ENCODE measurements around the gene C1R.
"Not testable (repeated sequence)": the region's sequence is repeated elsewhere in the genome, so short reads cannot be mapped to it uniquely, and the experiment has no call there.

Gene C1R

DNA sequence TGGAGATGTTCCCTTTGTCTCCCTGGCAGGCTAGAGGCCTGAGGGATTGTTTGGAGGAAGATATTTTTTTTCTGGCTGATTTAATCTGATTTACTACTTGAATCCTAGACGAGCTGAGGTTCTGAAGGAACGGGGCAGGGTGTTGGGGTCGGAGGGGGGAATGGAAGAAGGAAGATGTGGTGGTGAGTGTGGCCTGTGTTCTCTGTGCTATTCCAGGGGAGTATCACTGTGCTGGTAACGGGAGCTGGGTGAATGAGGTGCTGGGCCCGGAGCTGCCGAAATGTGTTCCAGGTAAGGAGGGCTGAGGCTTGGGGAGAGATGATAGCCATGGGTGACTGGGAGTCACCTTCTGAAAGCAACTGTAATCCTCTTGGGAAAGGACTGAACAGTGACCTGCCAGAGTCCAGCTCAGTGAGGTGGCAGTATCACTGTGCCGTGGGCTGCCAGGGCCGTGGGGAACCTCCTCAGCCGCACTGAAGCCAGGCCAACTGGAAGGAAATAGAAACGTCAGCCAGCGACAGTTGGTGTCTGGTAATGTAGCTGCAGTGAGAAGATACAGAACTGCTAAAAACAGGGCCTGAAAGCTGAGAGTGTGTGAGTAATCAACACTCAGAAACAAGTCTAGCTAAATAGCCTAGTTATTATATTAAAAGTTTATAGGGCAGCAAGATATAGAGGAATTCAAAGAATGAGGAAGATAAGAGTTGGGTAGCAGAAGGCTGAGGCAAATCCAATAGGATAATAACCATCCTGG lies 23.8 kb downstream of the C1R start:
- DNase-seq (ENCODE audit: low read depth in 2 of 2): no peak

DNA sequence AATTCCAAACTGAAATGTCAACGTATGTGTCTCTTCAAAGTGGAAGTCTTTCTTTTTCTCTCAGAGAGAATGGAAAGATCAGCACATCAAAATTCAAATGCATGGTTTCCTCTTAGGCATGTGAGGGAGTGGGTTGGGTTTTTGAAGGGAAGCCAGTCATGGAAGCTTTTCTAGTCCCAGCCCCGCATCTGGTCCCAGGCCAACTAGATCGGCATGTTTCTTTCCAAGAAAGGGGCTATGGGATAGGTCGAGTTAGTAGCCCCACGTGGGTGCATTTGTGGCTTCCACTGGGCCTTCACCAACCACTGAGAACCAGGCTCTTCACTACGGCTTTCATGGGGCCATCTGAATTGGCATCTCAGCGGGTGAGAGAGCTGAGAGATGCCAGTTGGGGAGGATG lies 25.1 kb downstream of the C1R start:
- DNase-seq (ENCODE audit: low read depth in 2 of 2): no peak

DNA sequence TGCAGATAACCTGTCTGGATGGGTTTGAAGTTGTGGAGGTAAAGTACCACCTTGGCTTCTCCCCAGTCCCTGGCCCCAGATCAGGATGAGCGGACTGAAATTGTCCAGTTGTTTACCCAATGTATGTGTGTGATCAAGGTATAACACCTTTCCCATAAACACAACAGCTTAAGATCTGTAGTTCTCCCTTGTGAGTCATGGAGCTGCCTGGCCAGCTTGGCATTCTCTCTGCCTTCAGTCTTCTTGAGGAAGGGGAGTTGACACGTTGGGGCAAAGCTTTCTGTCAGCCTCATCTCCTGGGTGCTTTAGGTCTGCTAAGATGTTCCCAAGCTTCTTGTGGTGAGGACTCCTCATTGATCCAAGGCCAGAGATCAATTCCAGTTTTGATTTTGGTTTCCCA lies 25.6 kb downstream of the C1R start:
- no peak for DNase-seq (ENCODE audit: low read depth in 2 of 2)

DNA sequence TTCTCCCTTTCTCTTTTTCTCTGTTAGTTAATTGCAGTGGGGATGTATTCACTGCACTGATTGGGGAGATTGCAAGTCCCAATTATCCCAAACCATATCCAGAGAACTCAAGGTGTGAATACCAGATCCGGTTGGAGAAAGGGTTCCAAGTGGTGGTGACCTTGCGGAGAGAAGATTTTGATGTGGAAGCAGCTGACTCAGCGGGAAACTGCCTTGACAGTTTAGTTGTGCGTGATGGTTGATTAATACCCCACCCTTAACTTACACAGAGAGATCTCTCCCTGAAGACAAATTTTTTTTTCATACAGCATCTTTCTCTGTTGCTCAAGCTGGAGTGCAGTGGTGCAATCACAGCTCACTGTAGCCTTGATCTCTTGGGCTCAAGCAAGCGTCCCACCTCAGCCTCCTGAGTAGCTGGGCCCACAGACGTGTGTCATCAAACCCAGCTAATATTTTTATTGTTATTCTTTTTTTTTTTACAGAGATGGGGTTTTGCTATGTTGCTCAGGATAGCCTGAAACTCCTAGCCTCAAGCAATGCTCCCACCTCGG lies 27.1 kb downstream of the C1R start:
- no peak for DNase-seq (ENCODE audit: low read depth in 2 of 2)

DNA sequence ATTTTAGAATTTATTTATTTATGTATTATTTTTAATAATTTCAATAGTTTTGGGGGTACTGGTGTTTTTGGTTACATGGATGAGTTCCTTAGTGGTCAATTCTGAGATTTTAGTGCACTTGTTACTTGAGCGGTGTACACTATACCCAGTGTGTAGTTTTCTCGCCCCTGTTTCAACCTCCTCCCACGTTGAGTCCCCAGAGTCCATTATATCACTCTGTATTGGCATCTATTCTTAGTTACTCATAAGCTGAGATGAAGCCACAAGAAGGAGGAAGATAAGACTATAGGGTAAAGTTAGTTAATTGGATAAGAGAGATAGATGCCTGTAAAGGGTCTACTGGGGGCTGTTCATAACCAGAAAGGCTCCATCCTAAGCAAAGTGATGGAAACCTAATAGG lies 27.7 kb downstream of the C1R start:
- no peak for DNase-seq (ENCODE audit: low read depth in 2 of 2)

DNA sequence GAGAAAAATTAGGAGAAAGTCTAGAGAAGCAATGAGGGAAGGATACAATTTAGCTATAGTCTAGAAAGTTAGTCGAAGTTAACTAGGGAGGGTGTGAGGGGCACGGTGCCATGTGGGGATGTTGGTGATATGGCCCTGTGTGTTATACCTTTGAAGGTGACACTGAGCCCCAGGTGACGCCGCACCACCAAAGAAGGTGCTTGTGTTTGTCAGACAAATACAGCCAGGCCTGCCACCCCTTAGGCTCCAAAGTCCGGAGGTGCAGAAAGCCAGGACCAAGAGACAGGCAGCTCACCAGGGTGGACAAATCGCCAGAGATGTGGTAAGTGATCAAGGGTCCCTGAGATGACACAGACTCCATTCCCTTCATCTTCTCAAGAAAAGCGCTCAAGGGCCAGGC lies 30.6 kb downstream of the C1R start:
- DNase-seq (ENCODE audit: low read depth in 2 of 2): no peak

DNA sequence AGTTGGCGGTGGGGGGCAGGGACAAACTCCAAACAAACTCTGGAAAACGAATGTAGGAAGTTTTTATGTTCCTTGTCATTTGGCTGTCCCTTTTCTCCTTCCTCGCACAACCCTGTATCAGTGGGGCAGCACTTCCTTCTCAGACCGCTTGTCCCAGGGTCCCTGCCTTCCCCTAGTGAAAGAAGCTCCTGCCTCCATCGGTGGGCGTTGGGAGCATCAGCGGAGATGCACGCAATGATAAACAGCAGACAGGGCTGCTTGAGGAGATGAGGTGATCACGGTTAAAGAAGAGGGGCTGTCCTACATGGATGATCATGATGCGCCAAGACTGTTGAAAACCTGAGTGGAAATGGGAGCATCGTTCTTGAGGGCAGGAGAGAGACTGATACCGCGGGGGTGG lies 31.1 kb downstream of the C1R start:
- DNase-seq (ENCODE audit: low read depth in 2 of 2): no peak

DNA sequence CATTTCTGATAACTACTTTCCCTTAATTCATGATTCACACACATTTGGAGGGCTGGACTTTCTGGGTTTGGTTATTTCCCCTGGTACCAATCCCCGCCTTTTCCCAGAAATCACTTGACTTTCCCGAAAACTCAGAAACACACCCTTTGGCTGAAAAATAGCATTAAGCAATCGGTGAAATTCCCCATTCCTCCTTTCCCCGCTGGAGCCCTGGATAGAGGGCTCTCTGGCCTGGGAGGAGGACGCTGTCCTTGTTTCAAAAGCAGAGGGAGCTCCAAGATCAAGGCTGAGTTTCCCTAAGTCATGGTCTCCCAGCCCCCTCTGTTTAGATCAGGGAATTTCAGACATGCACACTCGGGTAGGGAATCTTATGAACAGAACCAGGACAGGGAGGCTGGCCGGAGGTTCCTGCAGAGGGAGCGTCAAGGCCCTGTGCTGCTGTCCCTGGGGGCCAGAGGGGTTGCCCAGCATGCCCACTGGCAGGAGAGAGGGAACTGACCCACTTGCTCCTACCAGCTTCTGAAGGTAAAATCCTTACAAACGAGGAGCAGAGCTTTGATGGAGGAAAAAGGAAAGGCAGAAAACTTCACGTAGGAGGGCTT lies 31.8 kb downstream of the C1R start, which contains the start of gene C1S:
TSS of gene C1S (plus strand) at position 366 of the 602 bp plus-strand sequence. CDS start 1,195 bp downstream, outside the sequence.
- peak; percentile 97 for DNase-seq (ENCODE audit: low read depth in 2 of 2)

DNA sequence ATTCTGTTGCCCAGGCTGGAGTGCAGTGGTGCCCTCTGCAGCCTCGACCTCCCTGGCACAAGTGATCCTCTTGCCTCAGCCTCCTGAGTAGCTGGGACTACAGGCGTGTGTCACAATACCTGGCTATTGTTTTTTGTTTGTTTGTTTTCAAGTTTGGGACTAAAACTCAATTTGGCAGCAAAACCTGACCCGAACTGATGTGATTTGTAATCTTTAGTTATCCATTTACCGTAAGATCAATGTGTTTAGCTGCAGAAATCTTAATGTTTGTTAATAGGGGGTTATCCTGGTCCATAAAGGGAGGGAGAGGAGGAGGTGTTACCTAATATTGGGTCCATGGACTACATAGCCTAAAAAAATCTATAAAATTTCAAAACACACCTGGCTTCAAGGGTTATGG lies 32.5 kb downstream of the C1R start:
- DNase-seq (ENCODE audit: low read depth in 2 of 2): no peak

DNA sequence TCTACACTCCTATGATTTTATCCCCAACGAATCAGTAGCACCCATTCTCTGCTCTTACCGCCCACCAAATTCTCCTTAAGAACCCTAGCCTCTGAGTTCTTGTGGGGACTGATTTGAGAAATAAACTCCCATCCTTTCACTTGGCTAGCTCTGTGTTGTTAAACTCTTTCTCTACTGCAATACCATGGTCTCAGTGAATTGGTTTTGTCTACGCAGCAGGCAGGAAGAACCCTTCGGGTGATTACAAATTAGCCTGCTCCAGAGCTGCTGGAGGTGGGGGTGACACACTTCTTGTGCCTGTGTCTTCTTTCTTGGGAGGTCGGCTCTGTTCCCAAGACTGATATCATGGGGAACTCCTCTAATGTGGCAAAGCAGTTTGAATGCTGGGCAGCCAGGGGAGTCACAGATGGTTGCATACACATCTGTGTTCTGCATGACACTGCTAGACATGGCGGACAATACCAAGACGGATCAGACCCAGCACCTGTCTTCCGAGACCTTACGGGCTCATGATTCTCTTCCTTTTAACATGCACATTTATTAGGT lies 33.3 kb downstream of the C1R start:
- DNase-seq (ENCODE audit: low read depth in 2 of 2): no peak

DNA sequence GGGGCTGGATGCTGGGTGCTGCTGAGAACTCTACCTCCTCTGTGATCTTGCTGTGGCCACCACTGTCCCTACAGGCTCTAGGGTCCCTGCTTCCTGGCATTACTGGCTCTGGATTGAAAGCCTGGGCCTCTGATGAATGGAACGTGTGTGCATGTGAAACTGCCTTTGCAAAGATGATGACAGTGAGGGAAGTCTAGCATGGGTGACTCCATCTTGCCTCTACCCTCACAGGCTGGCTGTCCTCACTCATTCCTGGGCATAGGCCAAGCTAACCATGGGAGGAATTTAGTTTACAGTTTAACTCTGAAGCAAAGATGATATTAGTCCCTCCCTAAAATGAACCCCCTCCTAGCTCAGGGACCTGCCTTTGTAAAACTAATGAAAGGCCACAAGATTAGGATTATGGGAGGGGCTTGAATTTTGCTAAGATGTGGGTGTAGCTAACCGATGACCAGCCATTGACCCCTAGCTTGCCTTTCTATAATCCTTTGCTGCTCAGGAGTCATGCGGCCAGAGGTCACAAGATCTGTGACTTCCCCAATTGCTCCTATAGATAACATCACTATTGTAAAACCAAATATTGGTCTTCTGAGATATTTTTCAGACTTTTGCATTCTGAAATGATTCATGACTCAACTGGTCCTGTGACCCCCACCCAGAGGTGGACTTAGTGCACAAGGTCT lies 33.9 kb downstream of the C1R start:
- no peak for DNase-seq (ENCODE audit: low read depth in 2 of 2)

DNA sequence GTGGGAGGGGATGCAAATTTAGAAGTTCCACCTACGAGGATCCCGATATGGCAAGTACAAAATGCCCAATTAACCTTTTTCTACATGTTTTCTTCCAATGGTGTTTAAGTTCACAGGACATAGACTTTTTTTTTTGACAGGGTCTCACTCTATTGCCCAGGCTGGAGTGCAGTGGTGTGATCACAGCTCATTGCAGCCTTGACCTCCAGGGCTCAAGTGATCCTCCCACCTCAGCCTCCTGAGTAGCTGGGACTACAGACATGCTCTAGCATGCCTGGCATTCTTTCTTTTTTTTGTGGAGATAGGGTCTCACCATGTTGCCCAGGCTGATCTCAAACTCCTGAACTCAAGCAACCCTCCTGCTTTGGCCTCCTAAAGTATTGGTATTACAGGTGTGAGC lies 36.5 kb downstream of the C1R start:
- DNase-seq (ENCODE audit: low read depth in 2 of 2): not testable (repeated sequence)

DNA sequence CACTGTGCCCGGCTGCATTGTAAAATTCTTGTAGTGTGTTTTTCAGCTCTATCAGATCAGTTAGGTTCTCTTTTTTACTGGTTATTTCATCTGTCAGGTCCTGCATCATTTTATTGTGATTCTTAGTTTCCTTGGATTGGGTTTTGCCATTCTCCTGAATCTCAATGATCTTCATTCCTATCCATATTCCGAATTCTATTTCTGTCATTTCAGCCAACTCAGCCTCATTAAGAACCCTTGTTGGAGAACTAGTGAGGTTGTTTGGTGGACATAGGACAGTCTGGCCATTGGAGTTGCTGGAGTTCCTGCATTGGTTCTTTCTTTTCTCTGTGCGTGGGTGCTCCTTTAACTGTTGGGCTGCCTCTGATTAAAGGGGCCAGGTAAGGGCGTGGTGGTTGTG lies 37.3 kb downstream of the C1R start:
- no peak for DNase-seq (ENCODE audit: low read depth in 2 of 2)

DNA sequence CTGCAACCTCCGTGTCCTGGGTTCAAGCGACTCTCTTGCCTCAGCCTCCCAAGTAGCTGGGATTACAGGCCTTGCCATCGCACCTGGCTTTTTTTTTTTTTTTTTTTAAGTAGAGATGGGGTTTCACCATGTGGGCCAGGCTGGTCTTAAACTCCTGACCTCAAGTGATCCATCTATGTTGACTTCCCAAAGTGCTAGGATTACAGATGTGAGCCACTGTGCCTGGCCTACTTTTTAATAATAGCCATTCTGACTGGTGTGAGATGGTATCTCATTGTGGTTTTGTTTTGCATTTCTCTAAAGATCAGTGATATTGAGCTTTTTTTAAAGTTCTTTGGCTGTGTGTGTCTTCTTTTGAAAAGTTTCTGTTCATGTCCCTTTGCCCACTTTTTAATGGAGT lies 42.3 kb downstream of the C1R start:
- DNase-seq (ENCODE audit: low read depth in 2 of 2): not testable (repeated sequence)

DNA sequence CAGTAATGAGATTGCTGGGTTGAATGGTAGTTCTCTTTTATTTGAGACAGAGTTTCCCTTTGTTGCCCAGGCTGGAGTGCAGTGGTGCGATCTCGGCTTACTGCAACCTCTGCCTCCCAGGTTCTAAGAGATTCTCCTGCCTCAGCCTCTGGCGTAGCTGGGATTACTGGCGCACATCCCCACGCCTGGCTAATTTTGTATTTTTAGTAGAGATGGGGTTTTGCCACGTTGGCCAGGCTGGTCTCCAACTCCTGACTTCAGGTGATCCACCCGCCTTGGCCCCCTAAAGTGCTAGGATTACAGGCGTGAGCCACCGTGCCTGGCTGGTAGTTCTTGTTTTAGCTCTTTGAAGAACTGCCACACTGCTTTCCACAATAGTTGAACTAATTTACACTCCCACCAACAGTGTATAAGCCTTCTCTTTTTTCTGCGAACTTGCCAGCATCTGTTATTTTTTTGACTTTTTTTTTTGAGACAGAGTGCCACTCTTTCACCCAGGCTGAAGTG lies 42.7 kb downstream of the C1R start:
- not testable (repeated sequence) for DNase-seq (ENCODE audit: low read depth in 2 of 2)

DNA sequence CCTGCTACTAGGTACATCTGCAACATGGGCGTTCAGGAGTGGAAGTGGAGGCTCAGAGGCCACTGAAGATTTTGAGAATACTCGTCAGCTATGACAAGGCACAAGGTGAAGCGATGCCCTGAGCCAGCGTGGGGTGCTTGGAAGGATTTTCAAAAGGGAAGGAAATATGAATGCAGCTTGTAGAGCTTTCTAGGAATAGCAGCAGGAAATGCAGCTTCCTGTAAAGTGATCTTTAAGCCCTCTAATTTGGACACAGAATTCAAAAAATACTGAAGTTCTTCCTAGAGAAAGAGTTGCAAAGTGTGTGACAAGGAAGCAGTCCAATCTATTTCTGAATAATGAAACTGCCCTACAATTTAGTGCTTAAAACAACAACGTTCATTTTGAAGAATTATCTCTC lies 44.9 kb downstream of the C1R start:
- no peak for DNase-seq (ENCODE audit: low read depth in 2 of 2)

DNA sequence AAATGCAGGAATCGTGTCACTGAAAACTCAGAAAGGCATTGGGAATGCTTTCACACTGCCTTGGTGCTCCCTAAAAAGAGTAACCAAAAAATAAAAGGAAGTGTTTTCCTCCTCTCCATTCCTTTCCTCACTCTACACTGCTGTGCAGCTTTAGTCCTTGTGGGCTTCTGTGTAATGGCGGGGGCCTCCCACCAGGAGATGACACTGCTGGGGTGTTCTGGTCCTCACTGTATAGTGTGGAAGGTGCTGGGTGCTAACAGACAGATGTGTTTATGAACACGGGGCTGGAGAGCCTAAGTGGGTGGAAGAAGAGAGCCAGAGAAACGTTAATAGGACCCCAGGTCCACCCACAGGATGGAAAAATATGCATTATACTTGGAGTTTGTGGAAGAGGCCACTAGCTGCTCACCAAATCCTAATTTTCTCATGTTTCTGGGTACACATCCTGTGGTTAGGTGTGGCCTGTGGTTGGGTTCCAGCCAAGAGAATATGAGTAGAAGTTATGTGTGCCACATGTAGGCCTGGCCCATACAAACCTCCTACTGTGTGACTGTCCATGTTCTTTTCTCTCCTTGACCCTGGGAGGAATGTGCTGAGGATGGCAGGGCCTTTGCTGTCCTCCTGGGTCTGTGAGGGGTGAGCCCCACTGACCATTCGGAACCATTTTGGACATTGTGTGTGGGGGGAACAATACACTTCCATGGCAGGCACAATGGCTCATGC lies 45.7 kb downstream of the C1R start:
- no peak for DNase-seq (ENCODE audit: low read depth in 2 of 2)

DNA sequence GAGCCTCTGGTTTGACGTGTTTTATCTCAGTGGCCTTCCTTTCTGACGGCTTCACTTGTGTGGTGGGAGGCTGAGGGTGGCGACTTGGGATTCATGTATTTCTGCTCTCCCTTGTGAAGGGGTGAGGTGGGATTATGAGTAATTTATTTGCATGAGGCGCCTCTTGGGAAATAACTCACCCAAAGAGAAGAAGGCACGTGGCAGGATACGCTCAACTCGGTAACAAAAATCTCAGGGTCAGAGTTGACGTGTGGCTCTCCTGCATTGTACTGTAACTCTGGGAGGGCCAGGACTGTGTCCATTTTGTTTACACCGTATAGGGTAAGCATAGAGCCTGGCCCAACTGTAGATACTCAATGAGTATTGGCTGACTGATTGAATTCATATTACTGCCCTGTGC lies 46.3 kb downstream of the C1R start:
- DNase-seq (ENCODE audit: low read depth in 2 of 2): no peak

DNA sequence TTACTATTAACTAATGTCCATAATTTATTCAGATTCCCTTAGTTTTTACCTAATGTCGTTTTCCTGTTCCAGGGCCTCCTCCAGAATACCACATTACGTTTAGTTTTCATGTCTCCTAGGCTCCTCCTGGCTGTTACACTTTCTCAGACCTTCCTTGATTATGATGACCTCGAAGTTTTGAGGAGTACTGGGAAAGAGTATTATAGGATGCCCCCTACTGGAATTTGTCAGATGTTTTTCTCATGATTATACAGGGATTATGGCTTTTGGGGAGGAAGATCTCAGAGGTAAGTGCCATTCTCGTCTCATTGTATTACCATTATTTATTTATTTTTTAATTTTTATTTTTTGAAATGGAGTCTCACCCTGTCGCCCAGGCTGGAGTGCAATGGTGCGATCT lies 49.4 kb downstream of the C1R start:
- DNase-seq (ENCODE audit: low read depth in 2 of 2): peak in 1 of 2 experiments; percentile 15

DNA sequence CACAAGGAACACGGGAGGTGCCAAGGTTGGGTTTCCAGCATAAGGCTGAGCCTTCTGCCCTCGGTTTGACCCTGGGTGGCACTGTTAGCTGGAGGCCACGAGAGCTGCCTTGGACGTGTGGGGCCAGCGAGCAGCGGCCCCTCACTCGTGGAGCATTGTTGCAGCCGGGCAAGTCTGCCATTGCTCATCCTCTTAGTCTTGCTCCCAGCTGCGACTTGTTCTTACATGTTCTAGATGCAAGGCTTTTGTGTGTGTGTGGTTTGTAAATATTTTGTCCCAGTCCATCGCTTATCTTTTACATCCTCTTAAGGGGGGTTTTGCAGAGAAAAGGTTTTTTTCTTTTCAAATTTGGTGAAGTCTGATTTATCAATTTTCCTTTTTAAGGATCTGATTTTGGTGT lies 52.8 kb downstream of the C1R start:
- DNase-seq (ENCODE audit: low read depth in 2 of 2): no peak

DNA sequence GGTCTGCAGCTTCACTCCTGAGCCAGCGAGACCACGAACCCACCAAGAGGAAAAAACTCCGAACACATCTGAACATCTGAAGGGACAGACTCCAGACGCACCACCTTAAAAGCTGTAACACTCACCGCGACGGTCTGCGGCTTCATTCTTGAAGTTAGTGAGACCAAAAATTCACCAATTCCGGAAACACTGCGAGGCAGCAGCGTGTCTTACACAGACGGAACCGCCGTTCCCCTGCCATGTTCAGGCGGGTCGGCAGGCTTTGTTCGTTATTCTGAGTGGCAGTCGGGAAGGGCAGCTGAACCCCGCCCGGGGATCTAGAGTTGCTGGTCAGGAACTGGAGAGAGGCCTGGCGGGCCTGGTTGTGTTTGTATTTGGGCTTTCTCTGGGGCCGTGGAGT lies 53.7 kb downstream of the C1R start:
- no peak for DNase-seq (ENCODE audit: low read depth in 2 of 2)

DNA sequence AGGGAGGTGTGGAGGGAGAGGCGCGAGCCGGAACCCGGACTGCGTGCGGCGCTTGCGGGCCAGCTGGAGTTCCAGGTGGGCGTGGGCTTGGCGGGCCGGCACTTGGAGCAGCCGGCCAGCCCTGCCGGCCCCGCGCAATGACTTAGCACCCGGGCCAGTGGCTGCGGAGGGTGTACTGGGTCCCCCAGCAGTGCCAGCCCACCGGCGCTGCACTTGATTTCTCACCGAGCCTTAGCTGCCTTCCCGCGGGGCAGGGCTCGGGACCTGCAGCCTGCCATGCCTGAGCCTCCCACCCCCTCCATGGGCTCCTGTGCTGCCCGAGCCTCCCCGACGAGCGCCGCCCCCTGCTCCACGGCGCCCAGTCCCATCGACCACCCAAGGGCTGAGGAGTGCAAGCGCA lies 54.8 kb downstream of the C1R start:
- DNase-seq (ENCODE audit: low read depth in 2 of 2): not testable (repeated sequence)

Measured in fibroblast of skin of left quadriceps (primary cell).